Glutamatergic neuron (in vitro differentiated cells): ENCODE data around the gene MAGT1. TPM values are rescaled to one million over a fixed set of nuclear protein-coding genes. Genes with fewer than 3 reads are reported as not detected.
"Not testable (repeated sequence)": the region's sequence is repeated elsewhere in the genome, so short reads cannot be mapped to it uniquely, and the experiment has no call there.

Experiments used
- DNase-seq: peaks from one replicate; pipeline ENCODE4 v3.0.0; 2022
- H3K27ac Mint-ChIP-seq: one replicate; pipeline ENCODE4 v1.8.0; 2020; ENCODE audit warnings: mild to moderate bottlenecking, mixed read lengths, inconsistent platforms; ENCODE audit not compliant: unreplicated experiment
- H3K27me3 Mint-ChIP-seq: one replicate; pipeline ENCODE4 v1.8.0; 2020; ENCODE audit warnings: mild to moderate bottlenecking, moderate library complexity, mixed read lengths, inconsistent platforms; ENCODE audit not compliant: unreplicated experiment
- H3K36me3 Mint-ChIP-seq: one replicate; pipeline ENCODE4 v1.8.0; 2020; ENCODE audit warnings: mild to moderate bottlenecking, mixed read lengths, inconsistent platforms; ENCODE audit not compliant: unreplicated experiment
- H3K4me1 Mint-ChIP-seq: one replicate; pipeline ENCODE4 v1.8.0; 2020; ENCODE audit warnings: mild to moderate bottlenecking, low read depth, mixed read lengths, inconsistent platforms; ENCODE audit not compliant: unreplicated experiment
- H3K4me3 Mint-ChIP-seq: one replicate; pipeline ENCODE4 v1.8.0; 2020; ENCODE audit warnings: mild to moderate bottlenecking, mixed read lengths, inconsistent platforms; ENCODE audit not compliant: unreplicated experiment
- H3K9me3 Mint-ChIP-seq: one replicate; pipeline ENCODE4 v1.8.0; 2020; ENCODE audit warnings: mild to moderate bottlenecking, moderate library complexity, mixed read lengths, inconsistent platforms; ENCODE audit not compliant: unreplicated experiment
- CTCF ChIP-seq: fragments of 200-600 bp; sonication (generic); IDR thresholded peaks from one replicate; pipeline ENCODE4 v1.5.0; 2021; ENCODE audit not compliant: partially characterized antibody, unreplicated experiment
- total RNA-seq: library from RNA; stranded (reverse); fragmentation: NEBNext Ultra II Directional; extraction: Animal tissue kit (Norgen Biotek cat#: 25700); gene quantifications from one replicate; pipeline ENCODE4 v1.2.1, GENCODE V29; 2021; ENCODE audit not compliant: unreplicated experiment

MAGT1 gene
- total RNA-seq, 1 donor from 2014 or later = 8.6 TPM

DNA sequence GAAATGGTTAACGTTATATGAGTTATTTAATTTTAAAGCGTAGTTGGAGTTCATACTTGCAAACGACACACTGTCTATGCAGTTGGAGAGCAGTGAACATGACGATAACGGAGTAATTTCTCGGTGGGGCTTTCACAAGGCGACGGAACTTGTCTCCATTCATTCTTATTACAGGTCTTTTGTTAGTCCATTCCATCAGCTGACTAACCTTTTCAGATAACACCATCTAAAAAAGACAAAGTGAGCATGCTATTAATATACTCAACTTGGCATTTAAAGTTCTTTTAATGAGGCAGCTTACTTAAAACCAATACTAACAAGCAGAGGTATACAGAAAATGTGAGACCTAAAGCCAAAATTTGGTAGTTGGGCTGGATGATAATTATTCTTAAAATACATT is 19.9 kb downstream of the MAGT1 start:
- Mint-ChIP-seq H3K27ac (no peak overlapping the region), H3K27me3 (peaks cover 2% of the 10 kb centered on the region), H3K9me3 (no peaks in the 10 kb centered on the region), H3K36me3 (no peaks in the 10 kb centered on the region), H3K4me3 (no peak overlapping the region), H3K4me1 (no peaks in the 10 kb centered on the region)
- TF ChIP-seq CTCF = no peak
- no peak for DNase-seq

DNA sequence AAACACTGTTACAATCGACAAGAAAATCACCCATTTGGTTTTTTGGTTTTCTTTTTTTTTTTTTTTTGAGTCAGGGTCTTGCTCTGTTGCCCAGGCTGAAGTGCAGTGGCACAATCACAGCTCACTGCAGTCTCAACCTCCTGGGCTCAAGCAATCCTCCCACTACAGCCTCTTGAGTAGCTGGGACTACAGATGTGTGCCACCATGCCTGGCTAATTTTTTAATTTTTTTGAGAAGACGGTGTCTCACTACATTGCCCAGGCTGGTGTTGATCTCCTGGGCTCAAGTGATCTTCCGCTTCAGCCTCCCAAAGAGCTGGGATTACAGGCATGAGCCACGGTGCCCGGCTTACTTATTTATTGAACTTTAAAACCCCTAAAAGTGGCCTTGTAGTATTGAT is 63.7 kb downstream of the MAGT1 start:
- H3K9me3 Mint-ChIP-seq, H3K27ac Mint-ChIP-seq, DNase-seq, H3K36me3 Mint-ChIP-seq, H3K4me3 Mint-ChIP-seq, H3K4me1 Mint-ChIP-seq, H3K27me3 Mint-ChIP-seq: not testable (repeated sequence)

- H3K4me1 Mint-ChIP-seq = not testable (repeated sequence)
These were observed 73.2 kb downstream of the MAGT1 start for GRCh38 chrX:77821989-77822388.

DNA sequence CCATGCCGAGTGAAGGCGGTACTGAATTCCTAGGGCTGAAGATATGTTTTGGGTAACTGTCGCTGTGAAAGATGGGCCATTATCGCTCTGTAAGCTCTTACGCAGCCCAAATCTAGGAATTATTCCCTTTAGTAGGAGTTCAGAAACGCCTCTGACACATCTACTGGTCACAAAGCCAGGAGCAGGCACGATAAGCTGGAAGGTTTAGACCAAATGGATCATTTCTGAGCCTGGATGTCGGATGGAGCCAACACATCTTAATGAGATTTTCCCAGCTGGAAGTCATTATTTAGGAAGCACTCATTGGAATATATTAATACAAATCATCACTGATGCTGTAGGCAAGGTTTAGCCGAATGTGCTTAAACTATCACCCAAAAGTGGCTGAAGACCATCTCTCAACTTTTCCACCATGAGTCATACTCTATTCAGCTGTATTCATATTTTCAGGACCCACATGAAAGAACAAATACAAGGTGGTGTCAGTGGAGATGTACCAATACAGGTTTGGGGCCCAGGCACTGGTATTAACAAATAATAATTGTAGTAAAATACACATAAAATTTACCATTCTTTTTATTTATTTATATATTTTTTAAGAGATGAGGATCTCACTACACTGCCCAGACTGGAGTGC is 75.0 kb downstream of the MAGT1 start:
- DNase-seq = no peak
- no peak for TF ChIP-seq CTCF
- H3K4me1 Mint-ChIP-seq = no peaks in the 10 kb centered on the region
- H3K27me3 Mint-ChIP-seq = no peaks in the 10 kb centered on the region
- H3K27ac Mint-ChIP-seq = no peak overlapping the region
- no peak overlapping the region for H3K4me3 Mint-ChIP-seq
- no peaks in the 10 kb centered on the region for H3K9me3 Mint-ChIP-seq
- no peaks in the 10 kb centered on the region for H3K36me3 Mint-ChIP-seq

More at GRCh38 chrX:77821989-77822388, 73.2 kb downstream of the MAGT1 start:
- H3K9me3 Mint-ChIP-seq, H3K27me3 Mint-ChIP-seq, H3K27ac Mint-ChIP-seq, H3K4me3 Mint-ChIP-seq, DNase-seq, H3K36me3 Mint-ChIP-seq: not testable (repeated sequence)

DNA sequence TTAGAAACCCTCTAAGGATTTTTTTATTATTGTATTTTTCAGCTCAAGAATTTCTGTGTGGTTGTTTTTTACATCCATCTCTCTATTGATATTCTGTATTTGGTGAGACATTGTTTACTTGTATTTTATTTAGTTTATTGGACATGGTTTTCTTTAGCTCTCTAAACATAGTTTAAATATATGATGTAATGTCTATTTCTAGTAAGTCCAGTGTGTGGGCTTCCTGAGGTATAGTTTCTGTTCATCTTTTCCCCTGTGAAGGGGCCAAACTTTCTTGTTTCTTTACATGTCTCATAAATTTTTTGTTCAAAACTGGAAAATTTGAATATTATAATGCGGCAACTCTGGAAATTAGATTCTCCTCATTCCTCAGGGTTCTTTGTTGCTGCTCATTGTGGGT is 81.0 kb downstream of the MAGT1 start:
- H3K4me3 Mint-ChIP-seq = no peak overlapping the region
- no peak for TF ChIP-seq CTCF
- no peaks in the 10 kb centered on the region for H3K9me3 Mint-ChIP-seq
- H3K27me3 Mint-ChIP-seq = no peaks in the 10 kb centered on the region
- no peaks in the 10 kb centered on the region for H3K36me3 Mint-ChIP-seq
- H3K4me1 Mint-ChIP-seq = no peaks in the 10 kb centered on the region
- H3K27ac Mint-ChIP-seq = no peak overlapping the region
- no peak for DNase-seq

- TF ChIP-seq CTCF = no peak
- Mint-ChIP-seq H3K27me3 (no peaks in the 10 kb centered on the region), H3K27ac (no peak overlapping the region), H3K9me3 (no peaks in the 10 kb centered on the region), H3K4me1 (no peaks in the 10 kb centered on the region), H3K36me3 (no peaks in the 10 kb centered on the region), H3K4me3 (no peak overlapping the region)
- DNase-seq = no peak
These were observed 93.0 kb downstream of the MAGT1 start for GRCh38 chrX:77802201-77802600.
